ENCODE measurements around the gene CCDC88C. TPM values are rescaled to one million over a fixed set of nuclear protein-coding genes. Genes with fewer than 3 reads are reported as not detected.

The CCDC88C gene
- polyA plus RNA-seq, 1 donor (not counting 4 experiments of a cell fraction or from before 2014, with no cell fraction given): 2.4 TPM

GRCh38 chr14:91230397-91231035 lies 187.1 kb downstream of the CCDC88C start:
- Histone ChIP-seq H3K9me3 (ENCODE audit: control insufficient read depth, low read depth, low read length) (no peaks in the 10 kb centered on the region), H3K4me1 (ENCODE audit: control insufficient read depth, extremely low read depth, insufficient read depth, low read length) (peaks cover 31% of the 10 kb centered on the region), H3K9ac (ENCODE audit: control insufficient read depth, extremely low read depth, insufficient read depth, low read length) (no peak overlapping the region), H3K9me1 (ENCODE audit: control insufficient read depth, extremely low read depth, insufficient read depth, low read length) (no peaks in the 10 kb centered on the region), H3K27ac (ENCODE audit: control insufficient read depth, insufficient read depth, low read length) (no peak overlapping the region), H3K27me3 (ENCODE audit: control insufficient read depth, extremely low read depth, insufficient read depth, low read length) (no peaks in the 10 kb centered on the region), H2AFZ (ENCODE audit: control insufficient read depth, low read length) (no peak overlapping the region), H4K20me1 (ENCODE audit: control insufficient read depth, extremely low read depth, insufficient read depth, low read length) (no peaks in the 10 kb centered on the region), H3K4me2 (ENCODE audit: control insufficient read depth, extremely low read depth, insufficient read depth, low read depth, low read length) (no peak overlapping the region), H3K79me2 (ENCODE audit: control insufficient read depth, insufficient read depth, low read length) (no peaks in the 10 kb centered on the region), H3K36me3 (ENCODE audit: control insufficient read depth in 2 of 2, extremely low read depth in 1 of 2, insufficient read depth in 2 of 2, low read length in 2 of 2) (no peaks in the 10 kb centered on the region), H3K4me3 (ENCODE audit: control insufficient read depth in 2 of 3, extremely low read depth in 1 of 3, insufficient read depth in 2 of 3, low read depth in 1 of 3, low read length in 3 of 3) (no peak overlapping the region)
- DNase-seq (ENCODE audit: low read depth, low spot score): no peak
- TF ChIP-seq EZH2 (IDR thresholded peaks at IDR 0.05; ENCODE audit: low read length) (no peak), CTCF (optimal IDR thresholded peaks at IDR 0.05 in 1 of 3, IDR thresholded peaks at IDR 0.05 in 1 of 3, conservative IDR thresholded peaks at IDR 0.05 in 1 of 3; ENCODE audit: extremely low read depth in 1 of 3, insufficient read depth in 2 of 3, low read length in 3 of 3) (no peak)
- dilution Hi-C loops (cut with MboI; ENCODE audit: extremely low pct_ligation_motif_present, low sequenced_read_pairs): no loop called here
- no peak for FAIRE-seq

GRCh38 chr14:91229743-91230200 lies 187.8 kb downstream of the CCDC88C start:
- no peak for DNase-seq (ENCODE audit: low read depth, low spot score)
- Histone ChIP-seq H3K4me3 (ENCODE audit: control insufficient read depth in 2 of 3, extremely low read depth in 1 of 3, insufficient read depth in 2 of 3, low read depth in 1 of 3, low read length in 3 of 3) (no peak overlapping the region), H3K79me2 (ENCODE audit: control insufficient read depth, insufficient read depth, low read length) (no peaks in the 10 kb centered on the region), H3K27ac (ENCODE audit: control insufficient read depth, insufficient read depth, low read length) (no peak overlapping the region), H4K20me1 (ENCODE audit: control insufficient read depth, extremely low read depth, insufficient read depth, low read length) (no peaks in the 10 kb centered on the region), H3K9me1 (ENCODE audit: control insufficient read depth, extremely low read depth, insufficient read depth, low read length) (no peaks in the 10 kb centered on the region), H3K27me3 (ENCODE audit: control insufficient read depth, extremely low read depth, insufficient read depth, low read length) (no peaks in the 10 kb centered on the region), H3K9ac (ENCODE audit: control insufficient read depth, extremely low read depth, insufficient read depth, low read length) (no peak overlapping the region), H2AFZ (ENCODE audit: control insufficient read depth, low read length) (no peak overlapping the region), H3K9me3 (ENCODE audit: control insufficient read depth, low read depth, low read length) (no peaks in the 10 kb centered on the region), H3K4me2 (ENCODE audit: control insufficient read depth, extremely low read depth, insufficient read depth, low read depth, low read length) (peak overlapping the region; percentile 36), H3K36me3 (ENCODE audit: control insufficient read depth in 2 of 2, extremely low read depth in 1 of 2, insufficient read depth in 2 of 2, low read length in 2 of 2) (no peaks in the 10 kb centered on the region), H3K4me1 (ENCODE audit: control insufficient read depth, extremely low read depth, insufficient read depth, low read length) (peaks cover 31% of the 10 kb centered on the region)
- FAIRE-seq: peak; percentile 86
- dilution Hi-C loops (cut with MboI; ENCODE audit: extremely low pct_ligation_motif_present, low sequenced_read_pairs): no loop called here
- TF ChIP-seq CTCF (optimal IDR thresholded peaks at IDR 0.05 in 1 of 3, IDR thresholded peaks at IDR 0.05 in 1 of 3, conservative IDR thresholded peaks at IDR 0.05 in 1 of 3; ENCODE audit: extremely low read depth in 1 of 3, insufficient read depth in 2 of 3, low read length in 3 of 3) (no peak), EZH2 (IDR thresholded peaks at IDR 0.05; ENCODE audit: low read length) (no peak)

Measured in keratinocyte (primary cell).